GM18870 (cell line): ENCODE measurements around the gene ZNF106.

Experiments
- ATAC-seq: cut with Tn5 transposase; IDR thresholded peaks from one replicate; pipeline ENCODE4 v1.9.1; 2021; ENCODE audit warnings: moderate library complexity; ENCODE audit not compliant: unreplicated experiment

Gene ZNF106

DNA sequence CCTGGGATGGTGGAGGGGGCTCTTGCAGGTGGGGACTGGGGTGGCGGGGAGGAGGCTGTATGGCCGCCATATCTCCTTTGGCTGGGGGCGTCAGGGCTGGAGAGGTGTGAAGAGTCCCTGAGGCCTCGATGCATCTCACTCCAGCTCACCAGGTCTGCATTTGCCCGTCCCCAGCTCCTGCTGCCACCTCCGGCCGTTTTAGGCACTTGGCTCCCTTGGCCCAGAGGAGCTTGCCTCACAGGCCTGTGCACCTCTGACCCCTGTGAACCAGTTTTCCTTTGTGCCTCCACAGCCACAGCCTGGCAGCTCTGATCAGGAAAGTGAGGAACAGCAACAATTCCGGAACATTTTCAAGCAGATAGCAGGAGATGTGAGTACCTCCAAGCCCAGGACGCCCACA is 81.9 kb downstream of the ZNF106 start:
- ATAC-seq, result no peak

DNA sequence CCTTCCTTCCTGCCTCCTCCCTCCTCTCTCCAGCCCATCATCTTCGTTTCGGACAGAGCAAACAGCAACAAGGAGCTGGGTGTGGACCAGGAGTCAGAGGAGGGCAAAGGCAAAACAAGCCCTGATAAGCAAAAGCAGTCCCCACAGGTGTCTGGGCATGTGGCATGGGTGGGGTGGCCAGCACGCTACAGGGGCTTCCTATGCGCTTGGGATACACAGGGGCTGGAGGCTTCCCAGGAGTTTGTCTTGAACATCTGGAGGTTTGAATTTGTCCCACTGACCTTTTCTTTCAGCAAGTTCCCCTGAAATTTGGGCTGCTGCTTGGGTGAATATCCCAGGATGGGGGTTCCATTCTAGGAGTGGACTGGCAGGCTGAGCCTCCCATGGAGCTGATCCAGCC is 82.8 kb downstream of the ZNF106 start:
- ATAC-seq, result no peak

DNA sequence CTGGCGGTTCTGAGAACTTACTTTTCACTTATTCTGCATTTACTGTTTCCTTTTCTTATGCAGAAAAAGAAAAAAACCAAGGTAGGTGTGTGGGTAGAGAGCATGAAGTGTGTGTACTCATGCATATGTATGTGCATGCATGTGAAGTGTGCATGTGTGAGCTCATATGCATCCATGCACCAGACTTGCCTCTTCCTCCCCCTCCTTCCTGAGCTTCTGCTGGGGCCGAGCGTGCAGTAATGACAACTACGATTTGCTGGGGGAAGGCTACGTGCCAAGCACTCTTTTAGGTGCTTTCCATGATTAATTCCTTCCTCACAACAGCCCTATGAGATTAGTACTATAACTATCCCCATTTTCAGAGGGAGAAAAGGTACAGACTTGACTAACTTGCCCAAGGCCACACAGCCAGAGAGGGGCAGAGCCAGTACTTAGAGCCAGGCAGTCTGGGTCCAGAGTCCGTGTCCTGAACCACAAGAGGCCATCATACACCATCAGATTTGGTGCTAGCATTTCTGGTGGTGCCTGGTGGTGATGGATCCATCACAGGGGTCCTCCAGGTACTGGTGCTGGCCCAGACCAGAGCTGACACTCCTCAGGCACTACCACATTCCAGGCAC is 85.0 kb downstream of the ZNF106 start:
- ATAC-seq, result no peak

DNA sequence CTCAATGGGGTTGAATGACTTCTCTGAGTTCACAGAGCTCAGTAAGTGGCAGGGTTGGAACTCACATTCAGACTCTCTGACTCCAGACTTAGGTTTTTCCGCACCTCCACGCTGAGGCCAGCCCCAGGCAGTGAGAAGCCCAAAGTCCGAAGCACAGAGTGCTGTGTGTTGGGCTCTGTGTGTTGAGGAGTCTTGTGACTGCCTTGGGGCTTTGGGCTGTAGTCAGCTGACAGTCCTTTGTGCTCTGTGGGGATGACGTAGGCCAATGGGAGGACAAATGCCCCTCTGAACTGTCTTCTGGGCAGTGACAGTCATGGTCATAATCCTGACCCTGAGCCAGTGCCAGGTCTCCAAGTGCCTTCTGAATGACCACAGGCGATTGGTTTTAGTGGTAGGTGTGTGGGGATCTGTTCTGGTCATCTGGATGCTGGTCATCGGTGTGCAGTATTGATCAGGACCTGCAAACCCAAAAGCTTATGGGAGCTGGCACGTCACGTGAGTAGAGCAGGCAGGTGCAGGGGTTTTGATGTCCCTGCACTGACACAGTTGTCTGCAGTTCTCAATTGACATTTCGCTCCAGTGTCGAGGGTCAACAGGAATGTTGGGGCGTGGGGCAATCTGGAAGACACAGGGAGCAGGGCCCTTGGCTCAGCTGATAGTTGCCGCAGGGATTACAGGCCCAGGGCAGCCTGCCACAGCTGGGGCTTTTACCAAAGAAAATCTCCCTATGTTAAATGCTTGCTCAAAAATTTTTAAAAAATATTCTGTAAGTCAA is 86.3 kb downstream of the ZNF106 start:
- ATAC-seq, result no peak

DNA sequence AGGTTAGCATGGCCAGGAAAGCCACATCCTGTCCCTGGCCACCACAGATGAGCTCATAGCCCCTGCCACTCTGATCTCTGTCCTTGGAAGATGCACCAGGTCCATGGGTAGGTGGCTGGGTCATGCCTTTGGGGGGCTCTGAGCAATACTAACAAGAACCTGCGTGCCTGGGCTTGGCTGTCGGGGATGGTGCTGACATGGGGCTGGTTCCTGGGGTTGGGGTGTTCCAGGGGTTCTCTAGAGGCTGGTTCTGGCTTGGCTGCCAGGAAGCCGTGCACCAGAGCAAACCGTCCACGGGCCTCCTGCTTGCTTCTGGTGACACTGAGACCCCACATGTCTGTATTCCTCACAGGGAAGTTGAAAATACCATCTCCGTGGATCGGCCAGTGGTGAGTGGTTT is 87.6 kb downstream of the ZNF106 start:
- no peak for ATAC-seq

DNA sequence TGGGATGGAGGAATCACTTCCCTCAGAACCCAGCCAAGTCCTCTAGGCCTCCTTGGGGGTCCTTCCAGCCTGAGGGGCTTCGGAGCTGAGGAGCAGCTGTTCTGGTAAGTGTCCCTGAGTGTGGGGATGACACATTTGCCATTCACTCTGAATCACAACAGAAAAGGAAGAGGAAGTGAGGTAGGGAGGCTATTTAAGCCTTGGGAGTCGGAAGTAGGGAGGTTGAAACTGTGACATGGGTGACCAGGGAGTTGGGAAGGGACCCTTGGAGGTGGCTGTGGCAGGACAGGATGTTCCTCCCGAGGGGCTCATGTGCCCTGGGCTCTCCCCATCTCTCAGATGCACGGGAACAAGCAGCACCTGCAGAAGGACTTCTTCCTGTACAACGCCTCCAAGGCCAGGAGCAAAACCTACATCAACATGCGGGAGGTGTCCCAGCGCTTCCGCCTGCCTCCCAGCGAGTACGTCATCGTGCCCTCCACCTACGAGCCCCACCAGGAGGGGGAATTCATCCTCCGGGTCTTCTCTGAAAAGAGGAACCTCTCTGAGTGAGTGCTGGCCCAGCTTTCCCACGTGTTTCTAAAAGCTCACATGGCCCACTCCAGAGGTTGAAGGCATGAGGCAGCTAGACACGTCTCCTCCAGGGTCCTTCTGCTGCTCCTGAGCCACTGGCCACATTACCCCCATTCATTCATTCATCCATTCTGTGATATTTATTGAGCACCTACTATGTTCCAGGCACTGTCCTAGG is 88.3 kb downstream of the ZNF106 start:
- ATAC-seq, result no peak

DNA sequence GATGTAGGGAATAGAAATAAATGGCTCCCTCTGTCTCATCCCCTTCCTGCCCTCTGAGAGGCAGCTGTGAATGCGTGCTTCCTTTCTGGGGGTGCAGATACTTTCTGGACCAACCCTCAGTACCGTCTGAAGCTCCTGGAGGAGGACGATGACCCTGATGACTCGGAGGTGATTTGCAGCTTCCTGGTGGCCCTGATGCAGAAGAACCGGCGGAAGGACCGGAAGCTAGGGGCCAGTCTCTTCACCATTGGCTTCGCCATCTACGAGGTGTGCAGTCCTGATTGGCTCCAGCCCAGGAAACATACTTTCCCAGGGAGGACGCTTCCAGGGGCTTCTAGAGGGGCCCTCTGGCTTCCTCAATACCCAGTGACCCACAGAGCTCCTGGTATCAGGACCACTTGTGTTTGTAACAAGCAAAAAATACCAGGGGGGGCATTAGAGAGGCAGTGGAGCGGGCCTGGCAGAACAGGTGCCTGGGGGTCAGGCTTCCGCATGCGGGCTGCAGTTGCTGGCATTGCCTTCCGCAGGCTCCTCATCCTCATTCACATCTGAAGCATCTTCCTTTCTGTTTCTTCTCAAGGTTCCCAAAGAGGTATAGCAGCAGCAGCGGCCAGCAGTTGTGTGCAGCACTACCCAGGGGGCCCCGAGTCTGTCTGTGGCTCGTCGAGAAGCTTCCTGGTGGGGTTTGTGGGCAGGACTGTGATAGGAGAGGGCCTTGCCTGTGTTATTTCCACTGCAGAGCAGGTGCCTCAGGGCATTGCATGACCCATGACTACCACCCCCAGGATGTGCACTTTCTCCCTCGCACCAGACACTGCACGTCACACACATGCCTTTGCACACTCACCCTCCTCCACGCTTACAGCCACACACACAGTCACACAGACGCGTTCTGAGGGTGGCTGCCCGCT is 89.1 kb downstream of the ZNF106 start:
- no peak for ATAC-seq

DNA sequence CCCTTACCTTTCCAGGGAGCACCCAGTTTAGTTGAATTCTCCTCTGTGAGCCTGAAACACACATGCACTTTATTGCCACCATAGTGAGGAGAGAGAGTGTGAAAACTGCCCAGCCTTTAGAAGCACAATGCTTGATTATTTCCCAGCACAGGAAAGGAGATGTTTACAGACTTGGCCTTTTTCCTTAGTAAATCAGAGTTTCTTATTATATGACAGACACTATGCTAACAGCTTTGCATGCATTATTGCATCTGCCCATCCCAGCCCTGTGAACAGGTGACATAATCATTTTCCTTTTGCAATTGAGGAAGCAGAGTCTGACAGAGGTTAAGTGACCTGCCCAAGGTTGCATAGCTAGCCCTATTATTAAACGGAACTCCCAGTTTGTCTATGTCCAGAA is 95.1 kb downstream of the ZNF106 start:
- no peak for ATAC-seq

DNA sequence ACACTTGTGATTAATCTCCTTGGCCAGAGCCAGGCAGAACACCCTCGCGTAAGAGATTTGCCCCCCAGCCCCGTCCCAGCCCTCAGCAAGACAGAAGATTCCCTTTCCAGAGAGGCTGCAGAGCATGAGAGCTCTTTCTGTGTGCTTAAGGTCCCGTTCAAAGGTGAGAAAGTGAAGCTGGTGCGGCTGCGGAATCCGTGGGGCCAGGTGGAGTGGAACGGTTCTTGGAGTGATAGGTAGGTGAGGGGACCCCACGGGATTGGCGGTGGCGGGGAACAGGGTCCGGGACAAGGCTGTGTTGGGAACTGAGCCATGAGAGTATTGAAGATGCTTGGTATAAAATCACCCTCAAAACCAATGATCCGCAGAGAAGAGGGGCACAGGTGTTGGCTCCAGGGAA is 96.8 kb downstream of the ZNF106 start:
- no peak for ATAC-seq

DNA sequence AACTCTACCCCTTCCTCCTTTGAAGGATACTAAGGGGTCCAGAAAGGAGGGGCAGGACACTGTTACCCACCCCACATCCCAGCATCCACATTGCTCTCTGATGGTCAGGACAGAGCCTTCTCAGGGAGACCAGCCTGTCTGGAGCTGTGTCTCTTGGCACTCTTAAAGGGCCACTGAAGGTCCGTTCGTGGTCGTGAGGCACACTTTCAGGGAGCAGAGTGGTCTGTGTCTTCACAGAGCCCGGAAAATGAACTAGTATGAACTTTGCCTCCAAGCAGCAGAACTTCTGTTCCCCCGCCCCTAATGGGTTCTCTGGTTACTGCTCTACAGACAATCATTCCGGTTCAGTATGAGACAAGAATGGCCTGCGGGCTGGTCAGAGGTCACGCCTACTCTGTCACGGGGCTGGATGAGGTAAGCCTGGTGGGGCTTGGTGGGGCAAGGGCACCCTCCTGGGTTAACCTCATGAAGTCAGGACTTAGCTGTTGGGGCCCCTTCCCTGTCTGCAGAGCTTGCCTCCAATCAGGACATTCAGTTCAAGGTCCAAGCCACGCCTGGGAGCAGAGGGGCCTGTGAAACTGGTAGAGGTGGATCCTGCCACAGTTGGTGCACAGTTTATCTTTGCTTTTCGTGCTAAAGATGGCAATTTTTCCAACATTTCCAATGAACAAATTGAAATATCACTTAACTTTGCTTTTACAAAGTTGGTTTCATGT is 98.5 kb downstream of the ZNF106 start:
- no peak for ATAC-seq

DNA sequence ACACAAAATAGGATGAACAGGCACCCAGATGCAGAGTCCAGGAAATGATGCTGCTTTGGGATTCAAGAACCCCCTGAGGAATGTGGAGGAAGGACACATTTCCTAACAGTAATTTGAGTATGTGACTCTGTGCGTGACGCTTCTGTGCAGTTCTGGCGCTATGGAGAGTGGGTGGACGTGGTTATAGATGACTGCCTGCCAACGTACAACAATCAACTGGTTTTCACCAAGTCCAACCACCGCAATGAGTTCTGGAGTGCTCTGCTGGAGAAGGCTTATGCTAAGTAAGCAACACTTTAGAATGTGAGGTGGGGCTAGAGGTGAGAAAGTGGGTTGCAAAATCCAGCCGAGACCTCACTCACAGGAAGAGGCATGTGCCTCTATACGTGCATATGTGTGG is 103.3 kb downstream of the ZNF106 start:
- no peak for ATAC-seq

DNA sequence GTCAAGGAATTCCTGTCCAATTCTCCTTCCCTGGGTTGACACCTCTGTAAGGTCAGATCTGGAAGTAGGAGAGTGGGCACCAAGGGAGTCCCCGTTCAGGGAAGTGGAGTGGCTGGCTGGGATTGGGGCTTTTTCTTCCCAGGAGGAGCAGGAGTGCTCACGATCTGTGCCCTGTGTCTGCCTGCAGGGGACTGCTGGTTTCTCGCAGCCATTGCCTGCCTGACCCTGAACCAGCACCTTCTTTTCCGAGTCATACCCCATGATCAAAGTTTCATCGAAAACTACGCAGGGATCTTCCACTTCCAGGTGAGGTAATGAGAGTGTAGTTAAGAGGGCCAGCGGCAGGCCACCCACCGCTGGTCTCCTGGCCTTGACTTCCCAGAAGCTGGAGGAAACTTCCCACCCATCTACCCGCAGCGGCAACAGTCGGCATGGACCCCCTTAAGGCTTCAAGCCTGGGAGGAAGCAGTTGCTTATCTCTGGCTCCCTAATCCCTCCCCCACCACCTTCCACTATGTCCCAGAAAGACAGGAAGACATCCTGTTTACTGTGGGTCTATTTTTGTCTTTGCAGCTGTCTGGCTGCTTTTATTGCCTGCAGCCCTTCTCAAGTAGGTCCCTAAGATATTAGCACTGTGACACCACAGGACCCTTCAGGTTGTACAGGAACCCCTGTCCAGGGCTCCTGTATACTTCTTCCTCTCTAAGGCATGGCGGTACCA is 104.8 kb downstream of the ZNF106 start:
- no peak for ATAC-seq

DNA sequence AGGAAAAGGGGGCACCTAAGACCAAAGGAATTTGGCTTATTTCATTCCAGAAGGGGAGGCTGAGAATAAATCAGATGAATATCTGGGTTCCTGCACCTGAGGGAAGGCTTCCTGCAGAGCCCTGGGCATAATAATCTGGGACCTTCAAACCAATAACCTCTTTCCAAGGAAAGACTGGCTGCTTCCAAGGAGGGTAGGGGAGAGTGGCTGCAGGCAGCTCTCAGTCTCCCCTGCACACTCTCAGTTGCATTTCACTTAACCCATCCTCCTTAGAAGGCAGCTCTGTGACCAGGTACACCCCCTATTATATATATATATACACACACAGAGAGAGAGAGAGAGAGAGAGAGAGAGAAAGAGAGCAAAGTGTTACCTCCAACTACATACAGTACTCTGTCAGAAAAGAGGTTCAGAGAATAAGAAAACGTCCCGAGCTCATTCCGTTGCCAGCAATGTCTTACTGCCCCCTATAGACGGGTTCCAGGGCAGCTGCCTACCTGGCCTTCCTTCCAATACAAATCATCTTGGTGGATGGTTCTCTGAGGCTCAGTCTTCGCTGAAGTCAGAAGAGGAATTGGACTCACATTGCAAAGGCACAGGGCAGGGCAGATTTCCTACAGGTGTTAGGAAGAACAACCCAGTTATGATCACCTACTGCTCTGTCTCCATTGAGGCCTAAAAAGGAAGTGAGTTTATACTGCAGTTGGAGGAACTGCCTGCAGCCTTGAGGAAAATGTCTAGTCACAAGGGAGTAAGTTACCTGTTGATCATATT is 105.5 kb downstream of the ZNF106 start:
- ATAC-seq, result no peak

DNA sequence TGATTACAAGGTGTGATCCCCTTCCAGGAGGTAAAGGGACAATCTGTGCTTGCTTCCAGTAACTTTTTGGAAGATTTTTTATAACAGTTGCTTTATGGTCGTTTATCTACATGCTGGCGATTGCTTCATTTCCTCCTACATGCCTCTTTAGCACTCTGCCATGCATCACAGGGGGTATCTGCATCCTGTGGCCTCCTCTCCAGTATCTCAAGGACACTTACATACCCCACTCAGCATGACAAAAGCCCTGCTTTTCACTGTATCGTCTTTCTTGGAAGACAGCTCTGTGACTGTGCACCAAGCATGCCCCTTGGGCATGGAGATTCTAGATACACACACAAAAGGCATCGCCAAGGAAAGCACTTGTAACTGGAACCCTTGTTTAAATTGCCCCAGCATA is 106.3 kb downstream of the ZNF106 start:
- no peak for ATAC-seq

DNA sequence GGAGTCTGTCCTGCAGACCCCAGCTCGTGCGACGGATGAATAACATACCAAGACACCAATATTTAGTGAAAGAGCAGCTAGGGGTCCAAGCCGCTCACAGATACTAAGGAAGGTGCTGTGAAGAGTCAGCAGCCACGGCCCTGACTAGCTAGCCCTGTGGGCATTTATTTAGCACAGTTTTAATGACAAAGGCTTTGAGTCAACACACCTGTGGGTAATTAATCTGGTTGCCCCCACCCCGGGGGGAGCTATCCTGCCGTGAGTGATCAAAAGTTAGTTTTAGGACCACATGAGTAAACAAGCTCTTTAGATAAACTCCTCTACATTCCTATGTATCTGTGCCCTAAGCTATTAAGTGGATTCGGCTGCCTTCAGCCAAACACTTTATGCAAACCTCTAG is 112.9 kb downstream of the ZNF106 start:
- no peak for ATAC-seq

DNA sequence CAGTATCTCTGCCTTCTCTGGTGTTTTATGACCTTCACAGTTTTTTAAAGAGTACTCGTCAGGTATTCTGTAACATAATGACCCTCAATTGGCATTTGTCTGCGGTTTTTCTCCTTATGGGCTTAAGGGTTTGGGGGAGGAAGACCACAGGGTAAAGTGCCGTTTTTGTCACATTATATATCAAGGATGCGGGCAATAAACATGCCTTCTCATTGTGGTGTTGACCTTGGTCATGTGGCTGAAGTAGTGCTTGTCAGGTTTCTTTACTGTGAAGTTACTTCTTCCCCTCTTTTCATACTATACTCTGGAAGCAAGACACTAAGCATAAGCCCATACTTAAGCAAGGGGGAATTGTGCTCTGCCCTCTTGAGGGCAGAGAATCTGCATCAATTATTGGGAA is 115.0 kb downstream of the ZNF106 start:
- no peak for ATAC-seq

DNA sequence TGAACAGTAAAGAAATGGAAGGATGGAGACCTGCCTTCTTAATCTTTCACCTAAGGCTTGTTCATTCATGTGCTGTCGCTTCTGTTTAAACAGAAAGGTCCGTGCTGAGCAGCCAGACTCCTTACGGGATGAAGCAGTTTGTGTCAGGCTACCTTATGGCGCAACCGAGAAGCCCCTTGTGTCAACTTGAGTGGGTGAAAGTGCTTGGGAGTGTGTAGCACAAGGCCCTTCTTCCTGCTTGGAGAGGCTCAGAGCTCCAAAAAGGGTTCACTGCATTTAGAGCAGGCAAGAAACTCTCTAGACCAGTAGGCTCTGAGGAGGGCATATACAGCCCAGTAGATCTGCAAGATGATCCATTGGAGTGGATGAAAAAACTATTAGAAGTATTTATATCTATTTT is 115.7 kb downstream of the ZNF106 start:
- no peak for ATAC-seq

DNA sequence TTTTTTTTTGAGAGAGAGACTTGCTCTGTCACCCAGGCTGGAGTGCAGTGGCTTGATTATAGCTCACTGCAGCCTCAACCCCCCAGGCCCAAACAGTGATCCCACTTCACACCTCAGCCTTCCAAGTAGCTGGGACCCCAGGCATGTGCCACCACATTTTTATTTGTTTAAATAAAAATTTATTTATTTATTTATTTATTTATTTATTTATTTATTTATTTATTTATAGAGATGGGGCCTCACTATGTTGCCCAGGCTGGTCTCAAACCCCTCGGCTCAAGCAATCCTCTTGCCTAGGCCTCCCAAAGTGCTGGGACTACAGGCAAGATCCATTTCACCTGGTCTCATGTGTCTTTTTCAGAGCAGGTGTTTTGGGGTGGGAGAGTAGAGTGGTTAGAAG is 116.1 kb downstream of the ZNF106 start:
- no peak for ATAC-seq

DNA sequence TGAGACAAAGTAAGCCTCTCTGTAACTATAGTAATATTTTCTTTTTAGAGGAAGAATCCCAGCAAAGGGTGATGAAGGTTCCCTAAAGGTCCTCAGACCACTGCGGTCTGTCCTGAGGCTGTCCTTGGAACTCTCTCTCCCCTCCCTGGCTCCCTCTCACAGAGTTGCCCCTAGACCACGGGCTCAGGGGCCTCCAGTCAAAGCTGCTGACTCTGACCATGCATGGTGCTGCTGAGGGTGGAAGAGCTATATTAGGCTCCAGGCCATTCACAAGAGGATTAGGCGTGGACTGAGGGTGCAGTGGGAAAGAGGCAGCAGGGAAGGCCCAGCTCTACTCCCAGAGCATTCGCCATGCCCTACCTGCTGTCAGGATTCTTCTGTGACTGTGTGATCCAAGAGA is 117.0 kb downstream of the ZNF106 start:
- no peak for ATAC-seq
